ENCODE data around the gene MAFG. TPM values are rescaled to one million over a fixed set of nuclear protein-coding genes. Genes with fewer than 3 reads are reported as not detected.

Gene MAFG
- total RNA-seq, 6 experiments from 2014 or later = 7.4 to 12.9 (median 9.2) TPM

GRCh38 chr17:81904600-81905423 is 22.7 kb downstream of the MAFG start:
- no peaks in the 10 kb centered on the region for H3K9me3 ChIP-seq
- no peak for DNase-seq
- WGBS (ENCODE audit: insufficient coverage, low coverage, low lambda C conversion rate, missing lambda C conversion rate) = 100% methylated on average over 3 of the region's 28 CpGs
- H3K27ac ChIP-seq = no peak overlapping the region
- peaks cover 0 to 38% (median 8%) of the 10 kb centered on the region in 4 donors for H3K4me1 ChIP-seq
- TF ChIP-seq POLR2A (IDR thresholded peaks at IDR 0.05) (no peak), CTCF (IDR thresholded peaks at IDR 0.05) (no peak)
- ATAC-seq = no peak
- no peak overlapping the region for H3K4me3 ChIP-seq
- H3K36me3 ChIP-seq = peaks cover 0 to 55% (median 21%) of the 10 kb centered on the region in 4 donors
- intact Hi-C loops (cut with DNase I) = no loop called here
- no peaks in the 10 kb centered on the region for H3K27me3 ChIP-seq

GRCh38 chr17:81903896-81904599 is 23.5 kb downstream of the MAFG start:
- no peak for TF ChIP-seq CTCF (IDR thresholded peaks at IDR 0.05)
- H3K27ac ChIP-seq = no peak overlapping the region
- WGBS (ENCODE audit: insufficient coverage, low coverage, low lambda C conversion rate, missing lambda C conversion rate) = 72% methylated on average over 7 of the region's 24 CpGs
- ATAC-seq = no peak
- no peak overlapping the region for H3K4me3 ChIP-seq
- H3K9me3 ChIP-seq = no peaks in the 10 kb centered on the region
- intact Hi-C loops (cut with DNase I) = no loop called here
- no peak for DNase-seq
- H3K4me1 ChIP-seq = peaks cover 0 to 31% (median 5%) of the 10 kb centered on the region in 4 donors
- H3K36me3 ChIP-seq = peaks cover 0 to 52% (median 21%) of the 10 kb centered on the region in 4 donors
- no peaks in the 10 kb centered on the region for H3K27me3 ChIP-seq

GRCh38 chr17:81903415-81903831 is 24.1 kb downstream of the MAFG start:
- Histone ChIP-seq H3K27ac (no peak overlapping the region), H3K27me3 (no peaks in the 10 kb centered on the region), H3K9me3 (no peaks in the 10 kb centered on the region), H3K4me3 (no peak overlapping the region), H3K4me1 (peaks cover 0 to 29% (median 5%) of the 10 kb centered on the region in 4 donors), H3K36me3 (peaks cover 0 to 49% (median 18%) of the 10 kb centered on the region in 4 donors)
- intact Hi-C loops (cut with DNase I) = no loop called here
- no CpG with 5 or more reads among the region's 10 CpGs for WGBS (ENCODE audit: insufficient coverage, low coverage, low lambda C conversion rate, missing lambda C conversion rate)
- ATAC-seq (peak in 2 of 4 donors; percentile 4 to 5), DNase-seq (no peak)
- TF ChIP-seq CTCF (IDR thresholded peaks at IDR 0.05) (no peak), POLR2A (IDR thresholded peaks at IDR 0.05) (no peak)

- H3K27ac ChIP-seq = no peak overlapping the region
- H3K9me3 ChIP-seq = no peaks in the 10 kb centered on the region
- DNase-seq = peak in 2 of 3 donors; percentile 44 to 57
- H3K4me1 ChIP-seq = peaks cover 0 to 25% (median 5%) of the 10 kb centered on the region in 4 donors
- peak; percentile 25 to 49 (median 40) for ATAC-seq
- intact Hi-C loops (cut with DNase I) = no loop called here
- peaks cover 0 to 49% (median 15%) of the 10 kb centered on the region in 4 donors for H3K36me3 ChIP-seq
- H3K27me3 ChIP-seq = no peaks in the 10 kb centered on the region
- no peak for TF ChIP-seq POLR2A (IDR thresholded peaks at IDR 0.05)
- no peak for TF ChIP-seq CTCF (IDR thresholded peaks at IDR 0.05)
- WGBS (ENCODE audit: insufficient coverage, low coverage, low lambda C conversion rate, missing lambda C conversion rate) = 8% methylated on average over 19 of the region's 47 CpGs
- peak overlapping the region in 1 of 3 donors; percentile 24 for H3K4me3 ChIP-seq
These were observed 24.7 kb downstream of the MAFG start for GRCh38 chr17:81902653-81903414.
